Stimulated activated CD8-positive, alpha-beta memory T cell treated with anti-CD3 and anti-CD28 coated beads, Interleukin-15, amount 100 ng/mL, for 48 hours (primary cell): Measurements from ENCODE around the gene ZNF613.
A peak's percentile ranks its signal among the peaks of the same experiment; 100 is the strongest.
"Not testable (repeated sequence)": the region's sequence is repeated elsewhere in the genome, so short reads cannot be mapped to it uniquely, and the experiment has no call there.

Experiments used
- DNase-seq, 2 donors: peaks; one replicate each; pipeline ENCODE4 v3.0.0-alpha.2; 2020; ENCODE audit warnings: low read depth in 2 of 2

ZNF613 gene

GRCh38 chr19:51938936-51939335 lies 11.7 kb downstream of the ZNF613 start:
- DNase-seq: no peak

DNA sequence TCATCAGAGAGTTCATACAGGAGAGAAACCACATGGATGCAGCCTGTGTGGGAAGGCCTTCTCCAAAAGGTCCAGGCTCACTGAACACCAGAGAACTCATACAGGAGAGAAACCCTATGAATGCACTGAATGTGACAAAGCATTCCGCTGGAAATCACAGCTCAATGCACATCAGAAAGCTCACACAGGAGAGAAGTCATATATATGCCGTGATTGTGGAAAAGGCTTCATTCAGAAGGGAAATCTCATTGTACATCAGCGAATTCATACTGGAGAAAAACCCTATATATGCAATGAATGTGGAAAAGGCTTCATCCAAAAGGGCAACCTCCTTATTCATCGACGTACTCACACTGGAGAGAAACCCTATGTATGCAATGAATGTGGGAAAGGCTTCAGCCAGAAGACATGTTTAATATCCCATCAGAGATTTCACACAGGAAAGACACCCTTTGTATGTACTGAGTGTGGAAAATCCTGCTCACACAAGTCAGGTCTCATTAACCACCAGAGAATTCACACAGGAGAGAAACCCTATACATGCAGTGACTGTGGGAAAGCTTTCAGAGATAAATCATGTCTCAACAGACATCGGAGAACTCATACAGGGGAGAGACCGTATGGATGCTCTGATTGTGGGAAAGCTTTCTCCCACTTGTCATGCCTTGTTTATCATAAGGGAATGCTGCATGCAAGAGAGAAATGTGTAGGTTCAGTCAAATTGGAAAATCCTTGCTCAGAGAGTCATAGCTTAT lies 17.7 kb downstream of the ZNF613 start:
- no peak for DNase-seq

DNA sequence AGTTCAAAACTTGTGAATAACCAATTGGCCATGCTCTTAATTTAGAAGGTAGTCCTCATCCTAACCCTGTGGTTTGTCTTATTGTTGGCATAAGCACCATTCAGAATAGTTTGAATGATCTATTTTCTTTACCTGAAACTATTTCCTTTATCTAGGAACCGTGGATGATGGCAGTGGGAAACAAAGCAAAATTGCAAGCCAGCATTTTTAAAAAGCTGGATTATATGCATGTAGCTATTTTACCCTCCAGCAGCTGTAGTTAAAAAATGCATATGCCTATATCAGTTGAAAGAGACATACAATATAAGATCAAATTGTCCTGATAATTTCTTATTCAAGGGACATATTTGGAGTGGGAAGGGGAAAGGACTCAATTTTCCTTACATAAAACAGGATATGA lies 19.3 kb downstream of the ZNF613 start:
- DNase-seq: no peak

DNA sequence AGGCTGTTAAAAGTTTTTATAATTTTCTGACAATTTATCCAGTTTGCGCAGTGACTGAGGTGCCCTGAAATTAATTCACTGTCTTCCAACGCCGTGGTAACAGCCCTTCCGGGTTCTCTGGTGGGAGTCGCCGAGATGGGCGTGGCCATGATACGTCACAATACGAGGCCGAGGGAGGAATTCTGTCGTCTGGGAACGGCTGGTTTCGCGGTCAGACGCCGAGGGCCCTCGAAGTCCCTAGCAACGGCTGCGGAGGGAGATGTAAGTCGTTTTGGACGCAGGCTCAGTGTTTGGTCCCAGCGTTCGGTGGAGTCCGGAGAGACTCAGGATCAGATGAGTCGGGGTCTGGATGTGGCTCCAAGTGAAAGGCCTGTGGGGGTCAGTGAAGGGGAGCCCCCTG lies 21.7 kb downstream of the ZNF613 start:
- DNase-seq: no peak

- not testable (repeated sequence) for DNase-seq
These were observed 30.6 kb downstream of the ZNF613 start for GRCh38 chr19:51957846-51958245.

GRCh38 chr19:51959791-51960190 lies 32.5 kb downstream of the ZNF613 start:
- DNase-seq: no peak

GRCh38 chr19:51960621-51961233 lies 33.5 kb downstream of the ZNF613 start:
- not testable (repeated sequence) for DNase-seq

DNA sequence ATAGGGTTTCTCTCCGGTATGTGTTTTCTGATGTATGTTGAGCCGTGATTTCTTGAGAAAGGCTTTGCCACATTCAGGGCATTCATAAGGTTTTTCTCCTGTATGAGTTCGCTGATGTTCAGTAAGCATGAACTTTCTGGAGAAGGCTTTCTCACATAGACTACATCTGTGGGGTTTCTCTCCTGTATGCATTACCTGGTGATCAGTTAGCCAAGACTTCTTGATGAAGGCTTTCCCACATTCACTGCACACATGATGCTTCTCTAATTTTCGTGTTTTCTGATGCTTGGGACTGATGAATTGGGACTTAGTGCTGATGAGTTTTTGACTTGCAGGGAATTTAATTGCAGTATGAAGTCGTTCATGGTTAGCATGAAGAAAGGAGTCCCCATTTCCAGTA lies 38.3 kb downstream of the ZNF613 start:
- no peak for DNase-seq

GRCh38 chr19:51970718-51971117 lies 43.4 kb downstream of the ZNF613 start:
- no peak for DNase-seq

GRCh38 chr19:51971624-51972023 lies 44.4 kb downstream of the ZNF613 start:
- DNase-seq: no peak

- DNase-seq: not testable (repeated sequence)
These were observed 48.5 kb downstream of the ZNF613 start for GRCh38 chr19:51975787-51976186.

- DNase-seq: no peak
These were observed 49.6 kb downstream of the ZNF613 start for GRCh38 chr19:51976852-51977251.

- no peak for DNase-seq
These were observed 50.1 kb downstream of the ZNF613 start for GRCh38 chr19:51977346-51977745.

DNA sequence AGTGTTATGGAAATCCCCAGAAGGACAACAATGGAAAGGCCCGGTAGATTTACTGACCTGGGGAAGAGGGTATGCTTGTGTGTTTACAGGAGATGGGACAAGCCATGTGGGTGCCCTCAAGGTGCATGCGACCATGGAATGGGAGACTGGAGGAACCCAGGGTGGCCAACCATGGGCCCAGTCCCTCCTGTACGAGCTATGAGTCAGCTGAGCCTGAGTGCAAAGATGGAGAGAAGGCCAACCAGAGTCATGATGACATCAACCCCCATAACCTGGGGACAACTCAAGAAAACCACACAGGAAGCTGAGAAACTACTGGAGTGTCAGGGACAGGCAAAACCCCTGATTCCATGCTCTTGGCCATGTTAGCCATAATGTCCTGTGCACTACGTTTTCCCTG lies 51.6 kb downstream of the ZNF613 start:
- DNase-seq: no peak

DNA sequence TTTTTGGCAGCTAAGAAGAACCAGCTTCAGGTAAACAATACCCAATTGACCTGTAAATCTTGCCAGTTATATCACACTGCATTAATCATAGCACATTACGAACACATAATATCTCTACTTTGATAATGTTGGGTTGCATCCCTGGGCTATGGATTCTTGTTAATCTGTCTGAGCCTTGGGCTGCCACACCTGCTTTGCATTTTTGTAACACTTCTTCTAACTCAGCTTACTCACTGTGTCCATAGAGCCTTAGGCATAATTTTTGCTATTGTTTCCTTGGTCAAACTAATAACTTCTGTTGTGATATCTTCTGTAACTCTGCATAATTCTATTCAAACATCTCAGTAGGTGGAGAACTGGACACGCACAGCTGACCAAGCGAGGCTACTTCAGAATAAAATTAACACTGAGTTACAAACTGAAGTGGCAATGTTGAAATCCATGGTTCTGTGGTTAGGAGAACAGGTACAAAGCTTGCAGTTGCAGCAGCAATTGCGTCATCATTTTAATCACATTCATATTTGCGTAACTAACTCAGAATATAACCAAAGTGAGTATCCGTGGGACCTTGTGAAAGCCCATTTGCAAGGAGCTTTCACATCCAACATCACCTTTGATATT lies 53.0 kb downstream of the ZNF613 start:
- no peak for DNase-seq

GRCh38 chr19:51980926-51981325 lies 53.7 kb downstream of the ZNF613 start:
- DNase-seq: not testable (repeated sequence)

DNA sequence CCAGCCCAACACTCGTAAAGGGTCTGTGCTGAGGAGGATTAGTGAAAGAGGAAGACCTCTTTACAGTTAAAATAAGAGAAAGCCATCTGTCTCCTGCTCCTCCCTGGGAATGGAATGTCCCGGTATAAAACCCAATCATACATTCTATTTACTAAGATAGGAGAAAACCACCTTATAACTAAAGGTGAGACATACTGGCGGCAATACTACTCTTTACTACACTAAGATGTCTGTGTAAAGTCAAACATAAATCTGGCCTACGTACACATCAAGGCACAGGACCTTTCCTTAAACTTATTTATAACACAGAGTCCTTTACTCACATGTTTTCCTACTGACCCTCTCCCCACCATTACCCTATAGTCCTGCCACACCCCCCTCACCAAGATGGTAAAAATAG lies 56.1 kb downstream of the ZNF613 start:
- DNase-seq: no peak

DNA sequence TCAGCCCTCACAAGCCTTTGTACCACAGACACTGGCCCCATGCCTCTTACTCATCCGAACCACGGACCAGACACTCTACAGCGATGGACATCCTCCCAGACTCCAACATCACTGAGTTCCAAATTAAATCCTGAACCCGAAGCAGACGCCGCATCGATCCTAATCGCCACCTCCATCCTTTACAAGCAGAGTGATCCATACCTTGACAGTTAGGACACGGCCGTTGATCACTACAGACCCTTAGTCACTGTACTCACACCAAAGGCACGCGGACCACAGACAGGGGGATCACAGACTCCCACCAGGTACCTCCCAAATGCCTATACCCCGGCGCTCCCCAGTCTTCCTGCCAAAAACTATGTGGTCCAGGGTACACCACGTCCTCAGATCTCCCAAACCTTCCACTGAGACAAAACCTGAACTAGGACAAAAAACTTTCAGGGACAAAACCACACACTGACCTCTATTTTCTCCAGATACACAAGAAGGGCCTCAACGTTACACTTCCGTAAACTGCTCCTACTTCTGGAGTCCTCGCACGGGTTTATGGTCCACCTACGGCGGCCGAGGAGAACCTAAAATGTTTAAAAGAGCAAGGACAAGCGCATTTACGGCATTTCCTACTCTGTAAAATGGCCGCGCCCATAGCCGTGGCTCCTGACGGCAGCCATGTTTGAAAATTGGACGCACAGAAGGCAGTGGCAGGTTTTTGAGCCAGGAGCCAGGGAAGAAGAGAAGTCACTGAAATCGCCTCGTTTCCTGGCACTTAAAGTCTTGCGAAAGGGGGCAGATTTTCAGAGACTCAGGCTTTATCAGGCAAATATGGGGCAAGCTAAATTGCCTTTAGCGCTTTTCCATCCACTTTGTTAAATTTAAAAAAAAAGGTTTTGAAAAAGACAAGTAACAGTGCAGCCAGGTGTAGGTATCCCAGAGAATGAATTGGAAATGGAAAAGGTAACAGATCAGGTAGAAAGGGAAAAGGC lies 59.3 kb downstream of the ZNF613 start, which contains the start of gene ZNF350:
TSS of gene ZNF350 (minus strand) at position 532 of the 983 bp plus-strand sequence. CDS start 12,480 bp downstream, outside the sequence.
- peak; percentile 70 to 78 for DNase-seq

DNA sequence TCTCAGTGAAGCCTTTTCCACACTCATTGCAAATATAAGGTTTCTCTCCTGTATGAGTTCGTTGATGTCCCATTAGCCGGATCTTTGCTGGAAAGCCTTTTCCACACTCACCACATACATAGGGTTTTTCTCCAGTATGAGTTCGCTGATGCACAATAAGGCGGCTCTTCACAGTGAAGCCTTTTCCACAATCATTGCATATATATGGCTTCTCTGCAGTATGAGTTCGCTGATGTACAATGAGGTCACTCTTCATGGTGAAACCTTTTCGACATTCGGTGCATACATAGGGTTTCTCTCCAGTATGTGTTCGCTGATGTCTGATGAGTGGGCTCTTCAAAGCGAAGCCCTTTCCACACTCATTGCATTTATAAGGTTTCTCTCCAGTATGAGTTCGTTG lies 66.2 kb downstream of the ZNF613 start:
- no peak for DNase-seq

DNA sequence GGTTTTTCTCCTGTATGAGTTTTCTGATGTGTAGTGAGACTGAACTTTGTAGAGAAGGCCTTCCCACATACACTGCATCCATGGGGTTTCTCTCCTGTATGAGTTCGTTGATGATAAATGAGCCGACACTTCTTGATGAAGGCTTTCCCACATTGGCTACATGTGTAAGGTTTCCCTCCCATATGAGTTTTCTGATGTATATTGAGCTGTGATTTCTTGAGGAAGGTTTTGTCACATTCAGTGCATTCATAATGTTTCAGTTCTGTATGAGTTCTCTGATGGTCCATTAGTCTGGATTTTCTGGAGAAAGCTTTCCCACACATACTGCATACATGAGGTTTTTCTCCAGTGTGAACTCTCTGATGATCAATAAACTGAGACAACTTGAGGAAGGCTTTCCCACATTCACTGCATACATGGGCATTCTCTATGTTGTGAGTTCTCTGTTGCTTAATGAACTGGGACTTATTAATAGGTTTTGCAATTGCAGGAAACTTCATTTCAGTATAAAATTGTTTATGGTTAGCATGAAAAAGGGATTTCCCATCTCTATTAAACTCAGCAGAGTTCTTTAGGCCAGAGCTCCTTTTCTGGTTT lies 66.9 kb downstream of the ZNF613 start:
- DNase-seq: no peak
